Measurements from ENCODE around the gene TSFM. TPM values are rescaled to one million over a fixed set of nuclear protein-coding genes. Genes with fewer than 3 reads are reported as not detected.

The TSFM gene
- total and polyA plus RNA-seq, 9 of the 15 experiments (the other 6 are each of a cell fraction or from before 2014, with no cell fraction given) = 44.6 to 198 (median 60.2) TPM

GRCh38 chr12:57813111-57813970, 30.8 kb downstream of the TSFM start (continued):
- no peak for TF ChIP-seq SNRNP70 (optimal IDR thresholded peaks at IDR 0.05; ENCODE audit: low read depth, low read length)

- Histone ChIP-seq H3K9me1 (ENCODE audit: control insufficient read depth, insufficient read depth, low read length) (peaks cover 6% of the 10 kb centered on the region), H3K27ac (ENCODE audit: extremely low read depth, low read depth, low read length) (no peak overlapping the region), H3K4me3 (no peak overlapping the region), H3K27me3 (ENCODE audit: control insufficient read depth in 2 of 2, insufficient read depth in 2 of 2, low read length in 2 of 2) (no peaks in the 10 kb centered on the region), H3K9ac (ENCODE audit: insufficient read depth in 1 of 2, low read depth in 2 of 2, low read length in 2 of 2) (0 out of 4 replicates have a peak overlapping the region, but pooled peaks of 1 of the 2 experiments have one; percentile 17), H3K4me2 (ENCODE audit: insufficient read depth, low read length) (no peak overlapping the region), H4K20me1 (replicated peaks; ENCODE audit: control insufficient read depth, insufficient read depth, low read length) (no peaks in the 10 kb centered on the region; the same call in 1 of the 2 replicates), H3K4me1 (replicated peaks in 1 of 2; ENCODE audit: control insufficient read depth in 2 of 2, insufficient read depth in 2 of 2, low read length in 2 of 2) (peaks cover 14 to 28% of the 10 kb centered on the region in 2 experiments; a peak in 3 of 5 replicates), H3K79me2 (ENCODE audit: control insufficient read depth, insufficient read depth, low read length) (no peaks in the 10 kb centered on the region), H3K9me3 (replicated peaks; ENCODE audit: control insufficient read depth, insufficient read depth, low read depth, low read length) (no peaks in the 10 kb centered on the region), H3K36me3 (ENCODE audit: control insufficient read depth, insufficient read depth, low read length) (no peaks in the 10 kb centered on the region), H2AFZ (ENCODE audit: low read depth, low read length) (no peak overlapping the region)
- FAIRE-seq (no peak), ATAC-seq (no peak), DNase-seq (ENCODE audit: extremely low read depth in 1 of 4, low spot score in 3 of 4) (no peak)
- no TSS peak for BruUV-seq (replicated peaks)
- POLR2A ChIA-PET = interaction anchor here (0.7 kb wide), 1 partner anchor 31 kb away, joined by 4 read pairs; no protein-coding TSS in a partner anchor
- in situ Hi-C loops (cut with MboI) (no loop called here), intact Hi-C loops (cut with micrococcal nuclease) (loop anchor here (2.0 kb wide), 1 partner anchor 55 kb away; no protein-coding TSS in a partner anchor)
- CTCF ChIA-PET (ENCODE audit: low intra/inter-chr PET ratio) = interaction anchor here (0.7 kb wide), 1 partner anchor 94 kb away, joined by 3 read pairs; no protein-coding TSS in a partner anchor
- WGBS (ENCODE audit: insufficient coverage, low coverage, missing lambda C conversion rate) = 66% methylated on average over 15 of the region's 17 CpGs
- TF ChIP-seq SMARCA5 (IDR thresholded peaks at IDR 0.05) (no peak), OTX1 (CRISPR knock-in tag; IDR thresholded peaks at IDR 0.05) (no peak), NFIC (IDR thresholded peaks at IDR 0.05) (0 out of 2 replicates have a peak, but pooled peaks have one; percentile 14), TCF7L2 (IDR thresholded peaks at IDR 0.05; ENCODE audit: low read depth, low read length) (no peak), RHOXF2B (CRISPR knock-in tag; conservative IDR thresholded peaks at IDR 0.05) (no peak), KDM2B (CRISPR knock-in tag; IDR thresholded peaks at IDR 0.05) (no peak), LARP7 (IDR thresholded peaks at IDR 0.05) (no peak), MYBL2 (IDR thresholded peaks at IDR 0.05; ENCODE audit: low read depth) (no peak), MYBL2 (CRISPR knock-in tag; IDR thresholded peaks at IDR 0.05; ENCODE audit: borderline replicate concordance) (no peak), ZNF140 (CRISPR knock-in tag; IDR thresholded peaks at IDR 0.05) (no peak), PRMT5 (CRISPR knock-in tag; IDR thresholded peaks at IDR 0.05) (no peak), NR3C1 (CRISPR knock-in tag; IDR thresholded peaks at IDR 0.05) (no peak)
- TF ChIP-seq, protein P1, sequence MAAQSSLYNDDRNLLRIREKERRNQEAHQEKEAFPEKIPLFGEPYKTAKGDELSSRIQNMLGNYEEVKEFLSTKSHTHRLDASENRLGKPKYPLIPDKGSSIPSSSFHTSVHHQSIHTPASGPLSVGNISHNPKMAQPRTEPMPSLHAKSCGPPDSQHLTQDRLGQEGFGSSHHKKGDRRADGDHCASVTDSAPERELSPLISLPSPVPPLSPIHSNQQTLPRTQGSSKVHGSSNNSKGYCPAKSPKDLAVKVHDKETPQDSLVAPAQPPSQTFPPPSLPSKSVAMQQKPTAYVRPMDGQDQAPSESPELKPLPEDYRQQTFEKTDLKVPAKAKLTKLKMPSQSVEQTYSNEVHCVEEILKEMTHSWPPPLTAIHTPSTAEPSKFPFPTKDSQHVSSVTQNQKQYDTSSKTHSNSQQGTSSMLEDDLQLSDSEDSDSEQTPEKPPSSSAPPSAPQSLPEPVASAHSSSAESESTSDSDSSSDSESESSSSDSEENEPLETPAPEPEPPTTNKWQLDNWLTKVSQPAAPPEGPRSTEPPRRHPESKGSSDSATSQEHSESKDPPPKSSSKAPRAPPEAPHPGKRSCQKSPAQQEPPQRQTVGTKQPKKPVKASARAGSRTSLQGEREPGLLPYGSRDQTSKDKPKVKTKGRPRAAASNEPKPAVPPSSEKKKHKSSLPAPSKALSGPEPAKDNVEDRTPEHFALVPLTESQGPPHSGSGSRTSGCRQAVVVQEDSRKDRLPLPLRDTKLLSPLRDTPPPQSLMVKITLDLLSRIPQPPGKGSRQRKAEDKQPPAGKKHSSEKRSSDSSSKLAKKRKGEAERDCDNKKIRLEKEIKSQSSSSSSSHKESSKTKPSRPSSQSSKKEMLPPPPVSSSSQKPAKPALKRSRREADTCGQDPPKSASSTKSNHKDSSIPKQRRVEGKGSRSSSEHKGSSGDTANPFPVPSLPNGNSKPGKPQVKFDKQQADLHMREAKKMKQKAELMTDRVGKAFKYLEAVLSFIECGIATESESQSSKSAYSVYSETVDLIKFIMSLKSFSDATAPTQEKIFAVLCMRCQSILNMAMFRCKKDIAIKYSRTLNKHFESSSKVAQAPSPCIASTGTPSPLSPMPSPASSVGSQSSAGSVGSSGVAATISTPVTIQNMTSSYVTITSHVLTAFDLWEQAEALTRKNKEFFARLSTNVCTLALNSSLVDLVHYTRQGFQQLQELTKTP (IDR thresholded peaks at IDR 0.05; ENCODE audit: low read depth in 1 of 2, partially characterized antibody in 2 of 2) = no peak
- TF ChIP-seq, protein P2, sequence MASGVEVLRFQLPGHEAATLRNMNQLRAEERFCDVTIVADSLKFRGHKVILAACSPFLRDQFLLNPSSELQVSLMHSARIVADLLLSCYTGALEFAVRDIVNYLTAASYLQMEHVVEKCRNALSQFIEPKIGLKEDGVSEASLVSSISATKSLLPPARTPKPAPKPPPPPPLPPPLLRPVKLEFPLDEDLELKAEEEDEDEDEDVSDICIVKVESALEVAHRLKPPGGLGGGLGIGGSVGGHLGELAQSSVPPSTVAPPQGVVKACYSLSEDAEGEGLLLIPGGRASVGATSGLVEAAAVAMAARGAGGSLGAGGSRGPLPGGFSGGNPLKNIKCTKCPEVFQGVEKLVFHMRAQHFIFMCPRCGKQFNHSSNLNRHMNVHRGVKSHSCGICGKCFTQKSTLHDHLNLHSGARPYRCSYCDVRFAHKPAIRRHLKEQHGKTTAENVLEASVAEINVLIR (CRISPR knock-in tag; IDR thresholded peaks at IDR 0.05) = no peak
Observed at GRCh38 chr12:57813971-57814772, 31.6 kb downstream of the TSFM start.

Measured in K562 (cell line).